ENCODE results near the gene MTA3. TPM values are rescaled to one million over a fixed set of nuclear protein-coding genes. Genes with fewer than 3 reads are reported as not detected.

Gene MTA3
- total RNA-seq, 6 donors from 2014 or later = 18.2 to 59.7 (median 27.0) TPM

- Histone ChIP-seq H3K27ac (no peak overlapping the region), H3K36me3 (no peaks in the 10 kb centered on the region), H3K27me3 (no peaks in the 10 kb centered on the region), H3K9me3 (no peaks in the 10 kb centered on the region), H3K4me1 (no peaks in the 10 kb centered on the region), H3K4me3 (no peak overlapping the region)
- 80 to 87% methylated on average over 4 of the region's 4 CpGs for WGBS, 2 donors
- DNase-seq (no peak), ATAC-seq (ENCODE audit: low FRiP score in 2 of 2) (no peak)
- TF ChIP-seq CTCF (IDR thresholded peaks at IDR 0.05) (no peak), EP300 (IDR thresholded peaks at IDR 0.05) (no peak), POLR2AphosphoS5 (IDR thresholded peaks at IDR 0.05) (no peak), POLR2A (IDR thresholded peaks at IDR 0.05) (no peak)
Observed at GRCh38 chr2:42542871-42543270, 25.6 kb upstream of the MTA3 start.

GRCh38 chr2:42545023-42545721 is 23.3 kb upstream of the MTA3 start:
- no peak for ATAC-seq (ENCODE audit: low FRiP score in 2 of 2)
- TF ChIP-seq EP300 (IDR thresholded peaks at IDR 0.05) (no peak), POLR2A (IDR thresholded peaks at IDR 0.05) (no peak), POLR2AphosphoS5 (IDR thresholded peaks at IDR 0.05) (no peak), CTCF (IDR thresholded peaks at IDR 0.05) (no peak)
- Histone ChIP-seq H3K9me3 (no peaks in the 10 kb centered on the region), H3K27ac (no peak overlapping the region), H3K4me1 (no peaks in the 10 kb centered on the region), H3K4me3 (no peak overlapping the region), H3K27me3 (no peaks in the 10 kb centered on the region), H3K36me3 (no peaks in the 10 kb centered on the region)
- WGBS, 2 donors = 84 to 87% methylated on average over 8 of the region's 8 CpGs
- DNase-seq = no peak

GRCh38 chr2:42545841-42546390 is 22.5 kb upstream of the MTA3 start:
- TF ChIP-seq POLR2AphosphoS5 (IDR thresholded peaks at IDR 0.05) (no peak), EP300 (IDR thresholded peaks at IDR 0.05) (no peak), CTCF (IDR thresholded peaks at IDR 0.05) (no peak), POLR2A (IDR thresholded peaks at IDR 0.05) (no peak)
- DNase-seq (no peak), ATAC-seq (ENCODE audit: low FRiP score in 2 of 2) (no peak)
- no peaks in the 10 kb centered on the region for H3K9me3 ChIP-seq
- WGBS, 2 donors = 75 to 76% methylated on average over 9 of the region's 9 CpGs
- H3K27me3 ChIP-seq = no peaks in the 10 kb centered on the region
- no peaks in the 10 kb centered on the region for H3K36me3 ChIP-seq
- H3K27ac ChIP-seq = no peak overlapping the region
- H3K4me1 ChIP-seq = no peaks in the 10 kb centered on the region
- no peak overlapping the region for H3K4me3 ChIP-seq

GRCh38 chr2:42547014-42547413 is 21.4 kb upstream of the MTA3 start:
- no peak for TF ChIP-seq POLR2AphosphoS5 (IDR thresholded peaks at IDR 0.05)
- ATAC-seq (ENCODE audit: low FRiP score in 2 of 2) = peak in 1 of 2 donors; percentile 56
- WGBS, 2 donors = 41 to 50% methylated on average over 9 of the region's 9 CpGs

GRCh38 chr2:42547446-42548295 is 20.8 kb upstream of the MTA3 start:
- DNase-seq = no peak
- Histone ChIP-seq H3K4me1 (no peaks in the 10 kb centered on the region), H3K27me3 (no peaks in the 10 kb centered on the region), H3K36me3 (no peaks in the 10 kb centered on the region), H3K27ac (no peak overlapping the region), H3K9me3 (no peaks in the 10 kb centered on the region), H3K4me3 (no peak overlapping the region)
- TF ChIP-seq CTCF (IDR thresholded peaks at IDR 0.05) = no peak
- no peak for TF ChIP-seq EP300 (IDR thresholded peaks at IDR 0.05)
- TF ChIP-seq POLR2AphosphoS5 (IDR thresholded peaks at IDR 0.05) = no peak
- TF ChIP-seq POLR2A (IDR thresholded peaks at IDR 0.05) = no peak
- 90 to 94% methylated on average over 27 of the region's 27 CpGs for WGBS, 2 donors
- no peak for ATAC-seq (ENCODE audit: low FRiP score in 2 of 2)

More at GRCh38 chr2:42547014-42547413, 21.4 kb upstream of the MTA3 start:
- DNase-seq = no peak
- no peaks in the 10 kb centered on the region for H3K9me3 ChIP-seq
- no peaks in the 10 kb centered on the region for H3K36me3 ChIP-seq
- no peak overlapping the region for H3K27ac ChIP-seq
- H3K27me3 ChIP-seq = no peaks in the 10 kb centered on the region
- H3K4me3 ChIP-seq = no peak overlapping the region
- no peaks in the 10 kb centered on the region for H3K4me1 ChIP-seq

Data from upper lobe of left lung (tissue), 6 donors.